ENCODE measurements around the gene CMTM2. TPM values are rescaled to one million over a fixed set of nuclear protein-coding genes. Genes with fewer than 3 reads are reported as not detected.

Gene CMTM2
- total RNA-seq, 1 donor from 2014 or later: not detected

DNA sequence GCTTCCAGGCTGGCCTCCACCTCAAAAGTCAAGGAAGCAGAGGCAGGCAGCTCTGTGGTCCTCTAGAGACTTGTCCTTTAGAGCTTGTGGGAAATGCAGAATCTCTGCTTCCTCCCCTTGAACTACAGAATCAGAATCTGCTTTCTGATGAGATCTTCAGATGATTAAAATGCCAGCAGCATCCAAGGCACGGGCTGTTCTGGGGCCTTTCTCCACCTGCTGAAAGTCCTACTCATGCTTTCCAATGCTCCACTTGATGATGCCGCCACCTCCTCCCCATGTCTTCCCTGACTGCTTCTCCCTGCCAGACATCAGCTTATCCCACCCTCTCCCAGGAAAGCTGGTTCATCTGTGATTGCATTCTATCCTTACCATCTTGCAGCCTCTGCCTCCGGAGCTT lies 58.5 kb downstream of the CMTM2 start:
- H3K27ac Mint-ChIP-seq (ENCODE audit: unreplicated experiment): no peak overlapping the region
- Histone ChIP-seq H3K27me3 (ENCODE audit: insufficient read depth, low read length) (no peaks in the 10 kb centered on the region), H4K20me1 (ENCODE audit: insufficient read depth, low read length) (no peaks in the 10 kb centered on the region), H3K9me3 (ENCODE audit: insufficient read depth, low read depth, low read length) (no peaks in the 10 kb centered on the region), H3K27ac (ENCODE audit: low read depth, low read length) (no peak overlapping the region), H3K4me2 (ENCODE audit: low read length) (no peak overlapping the region), H2AFZ (ENCODE audit: low read depth, low read length) (no peak overlapping the region), H3K79me2 (ENCODE audit: insufficient read depth, low read length) (no peaks in the 10 kb centered on the region), H3K36me3 (ENCODE audit: insufficient read depth, low read length) (no peaks in the 10 kb centered on the region), H3K4me3 (ENCODE audit: insufficient read depth, low read depth, low read length) (no peak overlapping the region), H3K9ac (ENCODE audit: low read length) (no peak overlapping the region), H3K4me1 (ENCODE audit: insufficient read depth, low read length) (peaks cover 5% of the 10 kb centered on the region)
- H3K9me3 Mint-ChIP-seq (ENCODE audit: unreplicated experiment): no peaks in the 10 kb centered on the region
- no peak for DNase-seq (ENCODE audit: low read depth)
- H3K4me1 Mint-ChIP-seq (ENCODE audit: low read depth, unreplicated experiment): peaks cover 6% of the 10 kb centered on the region
- no peaks in the 10 kb centered on the region for H3K27me3 Mint-ChIP-seq (ENCODE audit: low read depth, unreplicated experiment)
- no peak for TF ChIP-seq EZH2 (IDR thresholded peaks at IDR 0.05; ENCODE audit: insufficient read depth, low read length)
- TF ChIP-seq, protein P1, sequence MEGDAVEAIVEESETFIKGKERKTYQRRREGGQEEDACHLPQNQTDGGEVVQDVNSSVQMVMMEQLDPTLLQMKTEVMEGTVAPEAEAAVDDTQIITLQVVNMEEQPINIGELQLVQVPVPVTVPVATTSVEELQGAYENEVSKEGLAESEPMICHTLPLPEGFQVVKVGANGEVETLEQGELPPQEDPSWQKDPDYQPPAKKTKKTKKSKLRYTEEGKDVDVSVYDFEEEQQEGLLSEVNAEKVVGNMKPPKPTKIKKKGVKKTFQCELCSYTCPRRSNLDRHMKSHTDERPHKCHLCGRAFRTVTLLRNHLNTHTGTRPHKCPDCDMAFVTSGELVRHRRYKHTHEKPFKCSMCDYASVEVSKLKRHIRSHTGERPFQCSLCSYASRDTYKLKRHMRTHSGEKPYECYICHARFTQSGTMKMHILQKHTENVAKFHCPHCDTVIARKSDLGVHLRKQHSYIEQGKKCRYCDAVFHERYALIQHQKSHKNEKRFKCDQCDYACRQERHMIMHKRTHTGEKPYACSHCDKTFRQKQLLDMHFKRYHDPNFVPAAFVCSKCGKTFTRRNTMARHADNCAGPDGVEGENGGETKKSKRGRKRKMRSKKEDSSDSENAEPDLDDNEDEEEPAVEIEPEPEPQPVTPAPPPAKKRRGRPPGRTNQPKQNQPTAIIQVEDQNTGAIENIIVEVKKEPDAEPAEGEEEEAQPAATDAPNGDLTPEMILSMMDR (IDR thresholded peaks at IDR 0.05; ENCODE audit: insufficient read depth, low read depth, low read length): no peak
- H3K36me3 Mint-ChIP-seq (ENCODE audit: low read depth, unreplicated experiment): peaks cover 8% of the 10 kb centered on the region
- H3K4me3 Mint-ChIP-seq (ENCODE audit: unreplicated experiment): no peak overlapping the region
- no peak for FAIRE-seq

Other genes with a start within 250 kb of the CMTM2 start
- 0.30 TPM in 1 of 2 replicates, not detected in the other for gene CDH5, start 212.8 kb upstream of the CMTM2 start, total RNA-seq
- 1.2 and 2.1 TPM in 2 replicates for gene BEAN1, start 152.2 kb upstream of the CMTM2 start, total RNA-seq
- gene TK2, start 29.3 kb upstream of the CMTM2 start, total RNA-seq: 12.4 and 16.5 TPM in 2 replicates
- 24.5 and 27.9 TPM in 2 replicates for gene CKLF, start 26.9 kb upstream of the CMTM2 start, total RNA-seq
- gene CMTM1, start 13.0 kb upstream of the CMTM2 start, total RNA-seq: 2.7 and 6.4 TPM in 2 replicates
- 62.0 and 62.4 TPM in 2 replicates for gene CMTM3, start 25.2 kb downstream of the CMTM2 start, total RNA-seq
- gene CMTM4, start 117.3 kb downstream of the CMTM2 start, total RNA-seq: 20.2 and 20.9 TPM in 2 replicates
- gene DYNC1LI2, start 172.1 kb downstream of the CMTM2 start, total RNA-seq: 133 and 150 TPM in 2 replicates
- 0.16 and 0.50 TPM in 2 replicates for gene TERB1, start 222.1 kb downstream of the CMTM2 start, total RNA-seq